ENCODE results near the gene ELP6. TPM values are rescaled to one million over a fixed set of nuclear protein-coding genes. Genes with fewer than 3 reads are reported as not detected.
"Not testable (repeated sequence)": the region's sequence is repeated elsewhere in the genome, so short reads cannot be mapped to it uniquely, and the experiment has no call there.

Gene ELP6
- total and polyA plus RNA-seq, 9 donors, result 20.1 to 32.8 (median 25.0) TPM

- intact Hi-C loops (cut with DNase I), result no loop called here
- no peaks in the 10 kb centered on the region for H3K36me3 ChIP-seq
- no peak overlapping the region for H3K4me3 ChIP-seq
- 73 to 81% (median 81%) methylated on average over 1 of the region's 1 CpG for WGBS, 3 donors
- no peak for DNase-seq
- no peaks in the 10 kb centered on the region for H3K9me3 ChIP-seq
- H3K4me1 ChIP-seq (ENCODE audit: insufficient read depth), result peaks cover 9% of the 10 kb centered on the region
- H3K27ac ChIP-seq, result no peak overlapping the region
- H3K27me3 ChIP-seq, result no peaks in the 10 kb centered on the region
- no peak for TF ChIP-seq POLR2A (IDR thresholded peaks at IDR 0.05)
- TF ChIP-seq EP300 (IDR thresholded peaks at IDR 0.05), result no peak
- no peak for TF ChIP-seq CTCF (IDR thresholded peaks at IDR 0.05)
These were observed 48.9 kb downstream of the ELP6 start for GRCh38 chr3:47464588-47464987.

- H3K36me3 ChIP-seq; DNase-seq; H3K27ac ChIP-seq; intact Hi-C loops (cut with DNase I); H3K9me3 ChIP-seq; H3K4me3 ChIP-seq; H3K27me3 ChIP-seq: not testable (repeated sequence)
- 67 to 80% (median 77%) methylated on average over 9 of the region's 9 CpGs for WGBS, 3 donors
- H3K4me1 ChIP-seq (ENCODE audit: insufficient read depth), result peaks cover 10% of the 10 kb centered on the region
These were observed 53.9 kb downstream of the ELP6 start for GRCh38 chr3:47459534-47460085.

GRCh38 chr3:47456984-47457383 lies 56.5 kb downstream of the ELP6 start:
- intact Hi-C loops (cut with DNase I), result no loop called here
- Histone ChIP-seq H3K4me3 (no peak overlapping the region), H3K4me1 (ENCODE audit: insufficient read depth) (peaks cover 11% of the 10 kb centered on the region), H3K9me3 (no peaks in the 10 kb centered on the region), H3K27me3 (no peaks in the 10 kb centered on the region), H3K27ac (no peak overlapping the region), H3K36me3 (no peaks in the 10 kb centered on the region)
- TF ChIP-seq EP300 (IDR thresholded peaks at IDR 0.05) (no peak), CTCF (IDR thresholded peaks at IDR 0.05) (no peak), POLR2A (IDR thresholded peaks at IDR 0.05) (no peak)
- DNase-seq, result no peak

- 74 to 79% (median 77%) methylated on average over 3 of the region's 3 CpGs for WGBS, 3 donors
- Histone ChIP-seq H3K4me1 (ENCODE audit: insufficient read depth) (peaks cover 11% of the 10 kb centered on the region), H3K36me3 (no peaks in the 10 kb centered on the region), H3K27me3 (no peaks in the 10 kb centered on the region), H3K27ac (no peak overlapping the region), H3K4me3 (no peak overlapping the region), H3K9me3 (no peaks in the 10 kb centered on the region)
- intact Hi-C loops (cut with DNase I), result no loop called here
- TF ChIP-seq CTCF (IDR thresholded peaks at IDR 0.05) (no peak), EP300 (IDR thresholded peaks at IDR 0.05) (no peak), POLR2A (IDR thresholded peaks at IDR 0.05) (no peak)
- no peak for DNase-seq
These were observed 57.6 kb downstream of the ELP6 start for GRCh38 chr3:47455806-47456452.

- peaks cover 11% of the 10 kb centered on the region for H3K4me1 ChIP-seq (ENCODE audit: insufficient read depth)
- no peak for DNase-seq
- no peaks in the 10 kb centered on the region for H3K27me3 ChIP-seq
- 64 to 82% (median 66%) methylated on average over 4 of the region's 4 CpGs for whole genome bisulfite sequencing, 3 donors
- intact Hi-C loops (cut with DNase I), result no loop called here
- H3K4me3 ChIP-seq, result no peak overlapping the region
- no peak for TF ChIP-seq EP300 (IDR thresholded peaks at IDR 0.05)
- TF ChIP-seq CTCF (IDR thresholded peaks at IDR 0.05), result no peak
- TF ChIP-seq POLR2A (IDR thresholded peaks at IDR 0.05), result no peak
- H3K36me3 ChIP-seq, result no peaks in the 10 kb centered on the region
- H3K27ac ChIP-seq, result no peak overlapping the region
- H3K9me3 ChIP-seq, result no peaks in the 10 kb centered on the region
These were observed 60.9 kb downstream of the ELP6 start for GRCh38 chr3:47452453-47453215.
